ENCODE results near the gene MOCOS.

GRCh38 chr18:36287653-36288052, 100.4 kb downstream of the MOCOS start:
- no peak for TF ChIP-seq CTCF (IDR thresholded peaks at IDR 0.05)
- no peak for TF ChIP-seq POLR2A (IDR thresholded peaks at IDR 0.05)
